Stimulated activated CD4-positive, alpha-beta T cell treated with anti-CD3 and anti-CD28 coated beads, Interleukin-4, amount 100 ng/mL, for 4 hours (primary cell): ENCODE results near the gene SUPT3H.
"Not testable (repeated sequence)": the region's sequence is repeated elsewhere in the genome, so short reads cannot be mapped to it uniquely, and the experiment has no call there.

Experiments
- DNase-seq, 2 experiments: peaks; one replicate each; pipeline ENCODE4 v3.0.0-alpha.2; 2020

Gene SUPT3H

GRCh38 chr6:45314146-45314545 is 63.6 kb downstream of the SUPT3H start:
- DNase-seq, result no peak

- DNase-seq, result peak in 1 of 2 experiments; percentile 13
Observed at GRCh38 chr6:45310118-45310788, 67.5 kb downstream of the SUPT3H start.

GRCh38 chr6:45305546-45305945 is 72.2 kb downstream of the SUPT3H start:
- no peak for DNase-seq

GRCh38 chr6:45302832-45303231 is 74.9 kb downstream of the SUPT3H start:
- no peak for DNase-seq

- no peak for DNase-seq
Observed at GRCh38 chr6:45301348-45302142, 76.2 kb downstream of the SUPT3H start.

- DNase-seq, result no peak
Observed at GRCh38 chr6:45300736-45301135, 77.0 kb downstream of the SUPT3H start.

- no peak for DNase-seq
Observed at GRCh38 chr6:45299096-45299581, 78.6 kb downstream of the SUPT3H start.

- no peak for DNase-seq
Observed at GRCh38 chr6:45297320-45297719, 80.4 kb downstream of the SUPT3H start.

- not testable (repeated sequence) for DNase-seq
Observed at GRCh38 chr6:45294065-45294701, 83.6 kb downstream of the SUPT3H start.

- no peak for DNase-seq
Observed at GRCh38 chr6:45293306-45293705, 84.4 kb downstream of the SUPT3H start.

GRCh38 chr6:45289751-45290514 is 87.8 kb downstream of the SUPT3H start:
- DNase-seq, result no peak

- not testable (repeated sequence) for DNase-seq
Observed at GRCh38 chr6:45286707-45287106, 91.0 kb downstream of the SUPT3H start.

GRCh38 chr6:45278367-45278766 is 99.4 kb downstream of the SUPT3H start:
- DNase-seq, result no peak

GRCh38 chr6:45277741-45278140 is 100.0 kb downstream of the SUPT3H start:
- not testable (repeated sequence) for DNase-seq

GRCh38 chr6:45275358-45275757 is 102.4 kb downstream of the SUPT3H start:
- DNase-seq, result no peak

- no peak for DNase-seq
Observed at GRCh38 chr6:45272626-45273025, 105.1 kb downstream of the SUPT3H start.

GRCh38 chr6:45265246-45265645 is 112.5 kb downstream of the SUPT3H start:
- no peak for DNase-seq

- no peak for DNase-seq
Observed at GRCh38 chr6:45260696-45261095, 117.0 kb downstream of the SUPT3H start.

GRCh38 chr6:45256697-45257695 is 120.7 kb downstream of the SUPT3H start:
- DNase-seq, result no peak

- DNase-seq, result no peak
Observed at GRCh38 chr6:45255434-45255833, 122.3 kb downstream of the SUPT3H start.

GRCh38 chr6:45254253-45254652 is 123.5 kb downstream of the SUPT3H start:
- no peak for DNase-seq

- DNase-seq, result no peak
Observed at GRCh38 chr6:45253453-45253852, 124.3 kb downstream of the SUPT3H start.
